H7 (cell line): ENCODE measurements around the gene CNKSR2. TPM values are rescaled to one million over a fixed set of nuclear protein-coding genes. Genes with fewer than 3 reads are reported as not detected.
"Not testable (repeated sequence)": the region's sequence is repeated elsewhere in the genome, so short reads cannot be mapped to it uniquely, and the experiment has no call there.

Experiments used
- DNase-seq: peaks from one replicate; pipeline ENCODE4 v3.0.0; 2012
- H3K27me3 ChIP-seq: 2 replicates; pipeline ENCODE4 v1.6.0; 2011; ENCODE audit warnings: mild to moderate bottlenecking, low read length; ENCODE audit not compliant: control insufficient read depth, insufficient read depth
- H3K36me3 ChIP-seq: replicated peaks from 2 replicates; pipeline ENCODE4 v1.5.1; 2011; ENCODE audit warnings: low read length; ENCODE audit not compliant: control insufficient read depth, insufficient read depth
- H3K4me3 ChIP-seq: 2 replicates; pipeline ENCODE4 v1.5.1; 2011; ENCODE audit warnings: low read depth, mild to moderate bottlenecking, control low read depth, low read length, moderate library complexity; ENCODE audit not compliant: insufficient read depth
- total RNA-seq: library from RNA; depleted of rRNA; stranded (reverse); fragments of >200 nt; shearing (Covaris generic); gene quantifications from 2 replicates; pipeline ENCODE4 v1.2.3, GENCODE V29; 2014

CNKSR2 gene
- total RNA-seq, 1 experiment from 2014 or later, result 6.3 TPM

- Histone ChIP-seq H3K36me3 (no peaks in the 10 kb centered on the region), H3K4me3 (no peak overlapping the region), H3K27me3 (no peaks in the 10 kb centered on the region)
- no peak for DNase-seq
Observed at GRCh38 chrX:21487832-21488231, 113.6 kb downstream of the CNKSR2 start.

GRCh38 chrX:21490341-21490740 lies 116.1 kb downstream of the CNKSR2 start:
- Histone ChIP-seq H3K36me3 (no peaks in the 10 kb centered on the region), H3K27me3 (no peaks in the 10 kb centered on the region), H3K4me3 (no peak overlapping the region)
- no peak for DNase-seq

- Histone ChIP-seq H3K4me3 (no peak overlapping the region), H3K36me3 (no peaks in the 10 kb centered on the region), H3K27me3 (no peaks in the 10 kb centered on the region)
- DNase-seq, result no peak
Observed at GRCh38 chrX:21493226-21493830, 119.1 kb downstream of the CNKSR2 start.

GRCh38 chrX:21503593-21503992 lies 129.4 kb downstream of the CNKSR2 start:
- H3K4me3 ChIP-seq, result no peak overlapping the region
- no peaks in the 10 kb centered on the region for H3K27me3 ChIP-seq
- DNase-seq, result no peak
- H3K36me3 ChIP-seq, result no peaks in the 10 kb centered on the region

GRCh38 chrX:21509912-21510311 lies 135.7 kb downstream of the CNKSR2 start:
- H3K36me3 ChIP-seq, result no peaks in the 10 kb centered on the region
- no peak for DNase-seq
- H3K4me3 ChIP-seq, result no peak overlapping the region
- H3K27me3 ChIP-seq, result no peaks in the 10 kb centered on the region

- H3K36me3 ChIP-seq, result no peaks in the 10 kb centered on the region
- DNase-seq, result no peak
- H3K27me3 ChIP-seq, result no peaks in the 10 kb centered on the region
- no peak overlapping the region for H3K4me3 ChIP-seq
Observed at GRCh38 chrX:21524008-21524407, 149.8 kb downstream of the CNKSR2 start.

GRCh38 chrX:21528076-21528475 lies 153.9 kb downstream of the CNKSR2 start:
- Histone ChIP-seq H3K4me3 (no peak overlapping the region), H3K27me3 (no peaks in the 10 kb centered on the region), H3K36me3 (no peaks in the 10 kb centered on the region)
- DNase-seq, result no peak

- DNase-seq, result no peak
- H3K36me3 ChIP-seq, result no peaks in the 10 kb centered on the region
- H3K4me3 ChIP-seq, result no peak overlapping the region
- no peaks in the 10 kb centered on the region for H3K27me3 ChIP-seq
Observed at GRCh38 chrX:21529771-21530170, 155.6 kb downstream of the CNKSR2 start.

- not testable (repeated sequence) for H3K4me3 ChIP-seq, DNase-seq, H3K36me3 ChIP-seq, H3K27me3 ChIP-seq
Observed at GRCh38 chrX:21544642-21545041, 170.4 kb downstream of the CNKSR2 start.

- Histone ChIP-seq H3K27me3 (no peaks in the 10 kb centered on the region), H3K36me3 (no peaks in the 10 kb centered on the region), H3K4me3 (no peak overlapping the region)
- no peak for DNase-seq
Observed at GRCh38 chrX:21559417-21559816, 185.2 kb downstream of the CNKSR2 start.

- DNase-seq, result no peak
- Histone ChIP-seq H3K36me3 (no peaks in the 10 kb centered on the region), H3K27me3 (no peaks in the 10 kb centered on the region), H3K4me3 (no peak overlapping the region)
Observed at GRCh38 chrX:21565025-21565424, 190.8 kb downstream of the CNKSR2 start.

GRCh38 chrX:21574793-21575192 lies 200.6 kb downstream of the CNKSR2 start:
- H3K36me3 ChIP-seq, result no peaks in the 10 kb centered on the region
- DNase-seq, result no peak
- H3K27me3 ChIP-seq, result no peaks in the 10 kb centered on the region
- no peak overlapping the region for H3K4me3 ChIP-seq

- no peak for DNase-seq
- H3K36me3 ChIP-seq, result no peaks in the 10 kb centered on the region
- no peak overlapping the region for H3K4me3 ChIP-seq
- H3K27me3 ChIP-seq, result no peaks in the 10 kb centered on the region
Observed at GRCh38 chrX:21581479-21581878, 207.3 kb downstream of the CNKSR2 start.

GRCh38 chrX:21586001-21586400 lies 211.8 kb downstream of the CNKSR2 start:
- DNase-seq, result no peak
- H3K27me3 ChIP-seq, result no peaks in the 10 kb centered on the region
- H3K4me3 ChIP-seq, result no peak overlapping the region
- H3K36me3 ChIP-seq, result no peaks in the 10 kb centered on the region

GRCh38 chrX:21590012-21590776 lies 216.0 kb downstream of the CNKSR2 start:
- Histone ChIP-seq H3K4me3 (no peak overlapping the region), H3K36me3 (no peaks in the 10 kb centered on the region), H3K27me3 (no peaks in the 10 kb centered on the region)
- DNase-seq, result no peak
